ENCODE measurements around the gene MRPL16.
"Not testable (repeated sequence)": the region's sequence is repeated elsewhere in the genome, so short reads cannot be mapped to it uniquely, and the experiment has no call there.

The MRPL16 gene

GRCh38 chr11:59810189-59810910, at the start of gene MRPL16:
MRPL16 (minus strand) TSS chr11:59810778; CDS start chr11:59810658, 120 bp downstream.
- DNase-seq (ENCODE audit: low read depth): peak; percentile 85

DNA sequence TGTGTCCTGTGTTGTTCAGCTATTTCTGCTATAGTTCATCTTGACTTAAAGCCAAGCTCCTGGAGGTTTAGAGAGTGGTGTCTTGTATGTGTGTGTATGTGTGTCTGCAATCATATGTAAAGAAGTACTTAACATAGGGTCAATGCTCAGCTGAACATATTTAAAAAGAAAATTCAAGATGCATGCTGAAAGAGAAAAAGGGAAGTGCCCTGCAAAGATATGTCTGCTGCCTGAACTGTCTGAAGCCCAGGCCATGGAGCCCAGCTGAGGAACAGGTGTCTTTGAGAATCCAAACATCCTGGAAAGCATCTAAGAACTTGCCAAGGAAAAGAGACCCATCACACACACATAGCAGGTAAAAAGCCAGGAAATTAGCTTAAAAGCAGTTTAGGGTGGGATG, 49.1 kb upstream of the MRPL16 start:
- DNase-seq (ENCODE audit: low read depth): no peak

DNA sequence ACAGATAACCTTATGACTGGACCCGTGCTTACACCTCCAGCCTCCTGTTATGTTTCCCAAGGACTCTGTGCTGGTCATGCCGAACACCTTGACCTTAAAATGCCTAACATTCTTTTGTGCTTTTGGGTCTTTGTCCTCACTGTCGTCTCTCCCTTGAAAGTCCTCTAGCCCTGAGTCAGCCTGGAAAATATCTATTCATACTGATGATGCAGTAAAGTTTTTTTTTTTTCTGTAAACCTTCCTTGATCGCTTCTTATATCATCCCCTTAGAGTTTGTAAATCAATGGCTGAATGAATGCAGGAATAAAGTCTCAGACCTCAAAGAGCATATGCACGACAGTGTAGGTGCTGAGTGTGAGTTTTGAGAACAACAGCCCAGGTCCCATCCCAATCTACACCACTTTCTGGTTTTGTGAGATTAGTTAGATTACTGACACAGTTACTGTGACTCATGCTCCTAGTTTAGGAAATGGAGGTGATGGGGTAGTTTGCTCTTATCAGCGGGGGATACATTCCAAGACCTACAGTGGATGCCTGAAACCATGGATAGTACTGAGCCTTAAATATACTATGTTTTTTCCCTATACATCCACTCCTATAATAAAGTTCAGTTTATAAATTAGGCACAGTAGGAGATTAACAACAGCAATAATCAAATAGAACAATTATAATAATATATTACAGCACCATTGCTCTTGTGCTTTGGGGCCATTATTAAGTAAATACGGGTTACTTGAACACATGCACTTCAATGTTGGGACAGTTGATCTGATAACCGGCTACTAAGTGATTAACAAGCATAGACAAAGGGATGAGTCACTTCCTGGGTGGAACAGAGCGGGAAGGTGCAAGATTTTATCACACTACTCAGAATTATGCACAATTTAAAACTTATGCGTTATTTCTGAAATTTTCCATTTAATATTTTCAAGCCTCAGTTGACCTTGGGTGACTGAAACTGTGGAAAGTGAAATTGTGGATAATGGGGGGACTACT, 47.2 kb upstream of the MRPL16 start:
- DNase-seq (ENCODE audit: low read depth): peak; percentile 2

DNA sequence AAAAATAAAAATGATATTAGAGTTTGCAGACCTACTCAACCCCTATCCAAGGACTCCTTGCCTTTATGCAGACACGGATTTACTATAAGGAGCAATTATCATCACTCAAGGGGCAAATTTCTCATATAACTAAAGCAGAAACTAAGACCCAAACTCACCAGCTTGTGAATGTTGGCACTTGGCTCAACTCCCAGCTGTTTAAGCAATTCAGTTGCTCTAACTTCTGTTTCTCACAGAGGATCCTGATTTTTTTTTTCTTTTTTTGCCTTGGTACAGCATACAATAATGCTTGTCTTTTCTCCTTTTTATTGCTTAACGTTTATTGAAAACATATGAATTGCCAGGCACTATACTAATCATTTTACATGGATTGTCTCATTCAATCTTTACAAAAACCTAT, 44.3 kb upstream of the MRPL16 start:
- no peak for DNase-seq (ENCODE audit: low read depth)

DNA sequence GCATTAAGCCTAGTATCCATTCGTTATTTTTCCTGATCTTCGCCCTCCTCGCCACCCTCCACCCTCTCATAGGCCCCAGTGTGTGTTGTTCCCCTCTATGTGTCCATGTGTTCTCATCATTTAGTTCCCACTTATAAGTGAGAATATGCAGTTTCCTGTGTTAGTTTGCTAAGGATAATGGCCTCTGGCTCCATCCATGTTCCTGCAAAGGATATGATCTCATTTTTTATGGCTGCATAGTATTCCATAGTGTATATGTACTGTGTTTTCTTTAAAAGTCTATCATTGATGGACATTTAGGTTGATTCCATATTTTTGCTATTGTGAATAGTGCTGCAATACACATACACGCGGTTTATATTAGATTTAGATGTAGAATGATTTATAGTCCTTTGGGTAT, 40.8 kb upstream of the MRPL16 start:
- not testable (repeated sequence) for DNase-seq (ENCODE audit: low read depth)

- DNase-seq (ENCODE audit: low read depth): not testable (repeated sequence)
Observed at GRCh38 chr11:59849551-59849950, 39.0 kb upstream of the MRPL16 start.

DNA sequence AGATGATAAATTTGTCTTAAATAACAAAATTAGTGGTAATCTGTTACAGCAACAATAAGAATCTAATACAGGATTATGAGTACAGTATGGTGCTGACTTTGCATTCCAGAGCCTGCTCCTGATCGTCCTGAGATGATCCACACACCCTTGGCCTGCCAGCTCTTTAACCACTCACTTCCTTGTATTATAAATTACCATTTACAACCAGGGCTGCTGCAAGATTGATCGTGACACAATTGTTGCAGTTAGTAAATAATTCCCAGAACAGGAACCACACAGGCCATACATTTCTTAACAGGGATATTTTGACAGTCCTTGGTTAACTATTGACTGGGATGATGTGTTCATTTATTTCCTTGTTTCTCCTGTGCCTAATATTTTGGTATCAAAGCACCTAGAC, 38.6 kb upstream of the MRPL16 start:
- no peak for DNase-seq (ENCODE audit: low read depth)

DNA sequence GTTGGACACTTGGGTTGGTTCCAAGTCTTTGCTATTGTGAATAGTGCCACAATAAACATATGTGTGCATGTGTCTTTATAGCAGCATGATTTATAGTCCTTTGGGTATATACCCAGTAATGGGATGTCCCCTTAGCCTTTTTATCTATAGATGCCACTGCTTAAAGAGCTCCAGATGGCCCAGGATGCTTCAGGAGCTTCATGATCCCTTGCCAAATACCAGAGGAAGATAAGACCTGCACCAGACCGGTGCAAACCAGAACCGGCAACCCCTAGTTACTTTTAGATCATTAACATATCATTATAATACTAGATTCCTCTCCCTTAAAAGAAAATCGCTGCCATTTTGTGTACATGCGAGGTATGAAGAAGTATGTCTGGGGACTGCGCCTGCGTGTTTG, 37.9 kb upstream of the MRPL16 start:
- DNase-seq (ENCODE audit: low read depth): not testable (repeated sequence)

- DNase-seq (ENCODE audit: low read depth): no peak
Observed at GRCh38 chr11:59847626-59848025, 37.0 kb upstream of the MRPL16 start.

- no peak for DNase-seq (ENCODE audit: low read depth)
Observed at GRCh38 chr11:59846556-59846955, 36.0 kb upstream of the MRPL16 start.

- no peak for DNase-seq (ENCODE audit: low read depth)
Observed at GRCh38 chr11:59845399-59845798, 34.8 kb upstream of the MRPL16 start, which contains the start of gene CBLIF. CBLIF (minus strand) TSS chr11:59845499; CDS start chr11:59845453, 46 bp downstream.

DNA sequence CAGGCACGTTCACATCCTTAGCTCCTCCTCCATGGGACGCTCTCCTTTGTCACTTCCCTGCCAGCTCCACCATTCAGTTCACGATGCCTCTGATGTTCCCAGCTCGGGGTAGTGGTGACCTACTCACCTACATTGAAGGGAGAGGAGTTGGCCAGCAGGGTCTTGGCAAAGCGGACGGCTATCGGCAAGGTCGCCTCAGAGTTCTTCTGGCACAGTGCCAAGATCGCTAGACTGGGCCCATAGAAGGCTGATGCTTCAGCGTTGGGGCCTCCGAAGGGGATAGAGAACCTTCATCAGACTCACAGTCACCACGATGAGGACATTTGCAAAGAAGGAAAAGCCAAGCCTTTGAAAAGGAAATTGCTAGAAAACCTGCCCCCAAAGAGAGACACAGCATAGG, 31.7 kb upstream of the MRPL16 start:
- DNase-seq (ENCODE audit: low read depth): no peak

GRCh38 chr11:59841514-59841913, 30.9 kb upstream of the MRPL16 start:
- DNase-seq (ENCODE audit: low read depth): no peak

- DNase-seq (ENCODE audit: low read depth): no peak
Observed at GRCh38 chr11:59839615-59840014, 29.0 kb upstream of the MRPL16 start.

DNA sequence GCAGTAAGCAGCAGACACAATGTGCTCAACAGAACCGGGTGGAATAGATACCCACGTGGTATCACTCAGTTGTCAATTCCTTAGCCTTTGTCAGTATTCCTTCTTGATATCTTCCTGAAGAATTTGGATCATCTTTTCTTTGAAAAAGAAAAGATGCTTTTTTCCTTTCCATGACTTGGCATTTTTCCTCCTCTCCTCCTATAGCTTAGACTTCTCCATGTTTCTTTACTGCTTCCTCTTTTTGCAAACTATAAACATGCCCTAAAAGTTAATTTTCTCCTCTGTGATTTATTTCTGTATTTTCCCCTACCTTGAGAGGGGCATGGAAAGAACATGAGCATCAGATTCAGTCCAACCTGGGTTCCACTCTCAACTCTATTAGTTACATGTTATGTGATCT, 23.0 kb upstream of the MRPL16 start:
- DNase-seq (ENCODE audit: low read depth): no peak

- DNase-seq (ENCODE audit: low read depth): no peak
Observed at GRCh38 chr11:59829358-59829757, 18.8 kb upstream of the MRPL16 start.

GRCh38 chr11:59822989-59823566, 12.5 kb upstream of the MRPL16 start:
- no peak for DNase-seq (ENCODE audit: low read depth)

- DNase-seq (ENCODE audit: low read depth): no peak
Observed at GRCh38 chr11:59818572-59818971, 8.0 kb upstream of the MRPL16 start.

DNA sequence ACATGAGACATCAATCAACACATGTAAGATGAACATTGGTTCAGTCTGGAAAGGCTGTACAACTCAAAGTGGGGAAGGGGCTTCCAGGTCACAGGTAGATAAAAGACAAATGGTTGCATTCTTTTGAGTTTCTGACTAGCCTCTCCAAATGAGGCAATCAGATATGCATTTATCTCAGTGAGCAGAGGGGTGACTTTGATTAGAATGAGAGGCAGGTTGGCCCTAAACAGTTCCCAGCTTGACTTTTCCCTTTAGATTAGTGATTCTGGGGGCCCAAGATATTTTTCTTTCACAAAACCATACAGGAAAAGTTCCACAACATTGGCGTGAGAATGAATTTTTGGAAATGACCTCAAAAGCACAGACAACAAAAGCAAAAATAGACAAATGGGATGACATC, 5.9 kb upstream of the MRPL16 start:
- DNase-seq (ENCODE audit: low read depth): not testable (repeated sequence)

DNA sequence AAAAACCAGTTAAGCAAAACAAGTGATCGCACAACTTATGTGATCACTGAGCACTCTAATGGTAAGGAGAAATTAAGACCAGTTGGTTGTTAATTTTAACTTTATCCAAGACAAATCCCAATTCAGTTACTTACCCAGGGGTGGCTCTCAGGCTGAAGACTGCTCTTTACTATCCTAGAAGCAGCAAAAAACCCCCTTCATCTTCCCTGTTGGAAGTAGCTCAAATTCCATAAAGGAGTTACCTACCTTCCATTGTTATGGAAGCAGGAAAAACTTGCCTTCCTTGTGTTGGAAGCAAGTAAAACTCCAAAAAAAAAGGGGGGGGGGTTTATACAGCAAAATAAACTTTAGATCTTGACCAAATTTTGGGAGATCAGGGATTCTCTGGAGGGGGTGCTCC, 5.2 kb upstream of the MRPL16 start:
- DNase-seq (ENCODE audit: low read depth): no peak

DNA sequence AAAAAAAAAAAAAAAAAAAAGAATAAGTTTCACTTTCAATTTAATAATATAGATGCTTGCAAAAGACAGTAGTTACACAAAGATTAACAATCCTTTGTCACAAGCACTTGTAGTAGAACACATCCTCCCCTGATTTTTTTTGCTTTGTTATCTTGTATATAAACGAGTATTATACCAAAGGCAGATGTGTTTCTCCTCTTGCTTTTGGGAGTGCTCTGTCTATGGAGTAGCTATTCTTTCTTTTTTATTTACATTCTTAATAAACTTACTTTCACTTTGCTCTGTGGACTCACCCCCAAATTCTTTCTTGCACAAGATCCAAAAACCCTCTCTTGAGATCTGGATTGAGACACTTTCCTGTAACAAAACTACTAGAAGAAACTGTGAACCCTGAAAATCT, 3.4 kb upstream of the MRPL16 start:
- no peak for DNase-seq (ENCODE audit: low read depth)

DNA sequence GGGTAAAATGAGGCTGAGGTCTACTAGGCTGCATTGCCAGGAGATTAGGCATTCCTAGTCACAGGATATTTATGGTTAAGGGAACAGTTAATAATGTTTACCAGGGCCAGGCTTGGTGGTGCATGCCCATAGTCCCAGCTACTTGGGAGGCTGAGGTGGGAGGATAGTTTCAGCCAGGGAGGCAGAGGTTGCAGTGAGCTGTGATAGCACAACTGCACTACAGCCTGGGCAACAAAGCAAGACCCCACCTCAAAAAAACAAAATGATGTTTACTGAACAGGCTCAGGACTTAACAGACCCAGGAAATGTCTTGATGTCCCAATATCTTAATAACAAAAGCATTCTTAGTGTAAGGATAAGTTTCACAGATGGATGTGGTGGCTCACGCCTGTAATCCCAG, 2.8 kb upstream of the MRPL16 start:
- DNase-seq (ENCODE audit: low read depth): no peak

DNA sequence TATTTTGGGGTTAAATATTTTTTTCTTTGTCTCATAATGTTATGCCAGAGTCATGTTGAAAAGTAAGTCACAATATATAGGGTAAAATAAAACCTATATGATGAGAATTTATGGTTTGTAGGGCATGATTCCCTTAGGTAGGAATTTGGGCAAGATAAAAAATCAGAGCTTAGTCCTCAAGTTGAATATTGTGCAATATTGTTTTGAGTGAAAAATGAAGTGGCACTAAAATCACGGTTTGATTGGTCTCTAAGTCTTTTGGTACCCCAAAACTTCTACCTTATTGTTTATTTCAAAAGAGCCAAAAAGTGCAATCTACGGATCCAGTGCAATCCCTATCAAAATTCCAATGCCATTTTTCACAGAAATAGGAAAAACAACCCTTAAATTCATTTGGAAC, 1.6 kb upstream of the MRPL16 start:
- no peak for DNase-seq (ENCODE audit: low read depth)
